Measurements from ENCODE around the gene ZNF791.

GRCh38 chr19:12665281-12665573 lies 54.5 kb downstream of the ZNF791 start:
- TF ChIP-seq CTCF (conservative IDR thresholded peaks at IDR 0.05; ENCODE audit: low read depth, low read length) (no peak), EZH2phosphoT487 (IDR thresholded peaks at IDR 0.05; ENCODE audit: borderline replicate concordance, low read length) (no peak), EZH2 (IDR thresholded peaks at IDR 0.05; ENCODE audit: low read length, unreplicated experiment) (no peak)

Data from PC-3 (cell line).